MM.1S (cell line): ENCODE measurements around the gene HMGB1.
A peak's percentile ranks its signal among the peaks of the same experiment; 100 is the strongest.
"Not testable (repeated sequence)": the region's sequence is repeated elsewhere in the genome, so short reads cannot be mapped to it uniquely, and the experiment has no call there.

Source experiments
- DNase-seq: peaks from one replicate; pipeline ENCODE4 v3.0.0-alpha.2; 2015
- H2AFZ ChIP-seq: fragments of 300-600 bp; sonication (generic); 2 replicates; pipeline ENCODE4 v1.6.0; 2016; ENCODE audit warnings: antibody characterized with exemption, low read length
- H3F3A ChIP-seq: fragments of 300-600 bp; sonication (generic); 2 replicates; pipeline ENCODE4 v1.6.1; 2016; ENCODE audit warnings: mild to moderate bottlenecking, antibody characterized with exemption, low read length, moderate library complexity, mixed read lengths; ENCODE audit not compliant: insufficient read depth
- H3K27ac ChIP-seq: fragments of 300-600 bp; sonication (generic); 2 replicates; pipeline ENCODE4 v1.5.1; 2016; ENCODE audit warnings: mild to moderate bottlenecking, low read length
- H3K27me3 ChIP-seq: fragments of 300-600 bp; sonication (generic); replicated peaks from 2 replicates; pipeline ENCODE4 v1.6.0; 2016; ENCODE audit warnings: low read length; ENCODE audit not compliant: insufficient read depth
- H3K36me3 ChIP-seq: fragments of 300-600 bp; sonication (generic); replicated peaks from 2 replicates; pipeline ENCODE4 v1.6.1; 2016; ENCODE audit warnings: mild to moderate bottlenecking, low read length, mixed read lengths; ENCODE audit not compliant: insufficient read depth
- H3K4me1 ChIP-seq: fragments of 300-600 bp; sonication (generic); 2 replicates; pipeline ENCODE4 v1.6.1; 2016; ENCODE audit warnings: low read length, mixed read lengths
- H3K4me2 ChIP-seq: fragments of 300-600 bp; sonication (generic); 2 replicates; pipeline ENCODE4 v1.6.0; 2016; ENCODE audit warnings: low read depth, low read length
- H3K4me3 ChIP-seq: fragments of 300-600 bp; sonication (generic); 2 replicates; pipeline ENCODE4 v1.5.1; 2016; ENCODE audit warnings: low read length, mixed read lengths
- H3K79me2 ChIP-seq: fragments of 300-600 bp; sonication (generic); 2 replicates; pipeline ENCODE4 v1.6.1; 2016; ENCODE audit warnings: mixed run types, low read length, mixed read lengths
- H3K9ac ChIP-seq: fragments of 300-600 bp; sonication (generic); 2 replicates; pipeline ENCODE4 v1.6.1; 2016; ENCODE audit warnings: low read length, mixed read lengths
- H3K9me2 ChIP-seq: fragments of 300-600 bp; sonication (generic); replicated peaks from 2 replicates; pipeline ENCODE4 v1.6.1; 2016; ENCODE audit warnings: mild to moderate bottlenecking, low read length, mixed read lengths; ENCODE audit not compliant: insufficient read depth
- H3K9me3 ChIP-seq: fragments of 300-600 bp; sonication (generic); replicated peaks from 2 replicates; pipeline ENCODE4 v1.6.1; 2016; ENCODE audit warnings: mild to moderate bottlenecking, low read length, mixed read lengths; ENCODE audit not compliant: insufficient read depth
- H4K20me1 ChIP-seq: fragments of 300-600 bp; sonication (generic); 2 replicates; pipeline ENCODE4 v1.6.1; 2016; ENCODE audit warnings: mild to moderate bottlenecking, low read length, moderate library complexity, mixed read lengths; ENCODE audit not compliant: insufficient read depth
- EZH2 ChIP-seq: fragments of 300-600 bp; sonication (generic); optimal IDR thresholded peaks from 2 replicates; pipeline ENCODE3; 2017; ENCODE audit warnings: low read depth, mild to moderate bottlenecking, antibody characterized with exemption, low read length, mixed read lengths
- EZH2phosphoT487 ChIP-seq: fragments of 300-600 bp; sonication (generic); IDR thresholded peaks from 2 replicates; pipeline ENCODE4 v1.6.1; 2018; ENCODE audit warnings: antibody characterized with exemption, low read length
- TF ChIP-seq, protein P1 (sequence below): fragments of 300-600 bp; sonication (generic); IDR thresholded peaks from 2 replicates; pipeline ENCODE4 v1.5.1; 2016; ENCODE audit warnings: antibody characterized with exemption, low read length, mixed read lengths

The HMGB1 gene

GRCh38 chr13:30463787-30464495 lies 1.8 kb downstream of the HMGB1 start:
- peak overlapping the region; percentile 79 for H3K9ac ChIP-seq
- H3K79me2 ChIP-seq: peaks cover 24% of the 10 kb centered on the region
- peak overlapping the region; percentile 52 for H3K4me2 ChIP-seq
- H3F3A ChIP-seq: peaks cover 24% of the 10 kb centered on the region
- no peaks in the 10 kb centered on the region for H3K9me2 ChIP-seq
- no peaks in the 10 kb centered on the region for H3K27me3 ChIP-seq
- peak overlapping the region; percentile 85 for H3K27ac ChIP-seq
- peaks cover 7% of the 10 kb centered on the region; the same call in 1 of the 2 replicates for H3K4me1 ChIP-seq
- no peaks in the 10 kb centered on the region for H3K9me3 ChIP-seq
- DNase-seq: peak; percentile 60
- peak overlapping the region; percentile 72 for H3K4me3 ChIP-seq
- H2AFZ ChIP-seq: no peak overlapping the region
- TF ChIP-seq, protein P1, sequence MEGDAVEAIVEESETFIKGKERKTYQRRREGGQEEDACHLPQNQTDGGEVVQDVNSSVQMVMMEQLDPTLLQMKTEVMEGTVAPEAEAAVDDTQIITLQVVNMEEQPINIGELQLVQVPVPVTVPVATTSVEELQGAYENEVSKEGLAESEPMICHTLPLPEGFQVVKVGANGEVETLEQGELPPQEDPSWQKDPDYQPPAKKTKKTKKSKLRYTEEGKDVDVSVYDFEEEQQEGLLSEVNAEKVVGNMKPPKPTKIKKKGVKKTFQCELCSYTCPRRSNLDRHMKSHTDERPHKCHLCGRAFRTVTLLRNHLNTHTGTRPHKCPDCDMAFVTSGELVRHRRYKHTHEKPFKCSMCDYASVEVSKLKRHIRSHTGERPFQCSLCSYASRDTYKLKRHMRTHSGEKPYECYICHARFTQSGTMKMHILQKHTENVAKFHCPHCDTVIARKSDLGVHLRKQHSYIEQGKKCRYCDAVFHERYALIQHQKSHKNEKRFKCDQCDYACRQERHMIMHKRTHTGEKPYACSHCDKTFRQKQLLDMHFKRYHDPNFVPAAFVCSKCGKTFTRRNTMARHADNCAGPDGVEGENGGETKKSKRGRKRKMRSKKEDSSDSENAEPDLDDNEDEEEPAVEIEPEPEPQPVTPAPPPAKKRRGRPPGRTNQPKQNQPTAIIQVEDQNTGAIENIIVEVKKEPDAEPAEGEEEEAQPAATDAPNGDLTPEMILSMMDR: no peak
- TF ChIP-seq EZH2phosphoT487: no peak
- TF ChIP-seq EZH2: no peak
- no peaks in the 10 kb centered on the region for H4K20me1 ChIP-seq
- H3K36me3 ChIP-seq: peaks cover 3% of the 10 kb centered on the region; the same call in 1 of the 2 replicates

GRCh38 chr13:30461279-30462066 lies 4.3 kb downstream of the HMGB1 start:
- not testable (repeated sequence) for H4K20me1 ChIP-seq, DNase-seq, H3K4me3 ChIP-seq, H3K27ac ChIP-seq, H3K4me1 ChIP-seq, H3K9me2 ChIP-seq, H3K4me2 ChIP-seq, H3K9ac ChIP-seq, H3K36me3 ChIP-seq, H3K27me3 ChIP-seq, H3K9me3 ChIP-seq, H2AFZ ChIP-seq
- TF ChIP-seq, protein P1: peak; percentile 30
- H3F3A ChIP-seq: peaks cover 19% of the 10 kb centered on the region
- peaks cover 24% of the 10 kb centered on the region for H3K79me2 ChIP-seq

DNA sequence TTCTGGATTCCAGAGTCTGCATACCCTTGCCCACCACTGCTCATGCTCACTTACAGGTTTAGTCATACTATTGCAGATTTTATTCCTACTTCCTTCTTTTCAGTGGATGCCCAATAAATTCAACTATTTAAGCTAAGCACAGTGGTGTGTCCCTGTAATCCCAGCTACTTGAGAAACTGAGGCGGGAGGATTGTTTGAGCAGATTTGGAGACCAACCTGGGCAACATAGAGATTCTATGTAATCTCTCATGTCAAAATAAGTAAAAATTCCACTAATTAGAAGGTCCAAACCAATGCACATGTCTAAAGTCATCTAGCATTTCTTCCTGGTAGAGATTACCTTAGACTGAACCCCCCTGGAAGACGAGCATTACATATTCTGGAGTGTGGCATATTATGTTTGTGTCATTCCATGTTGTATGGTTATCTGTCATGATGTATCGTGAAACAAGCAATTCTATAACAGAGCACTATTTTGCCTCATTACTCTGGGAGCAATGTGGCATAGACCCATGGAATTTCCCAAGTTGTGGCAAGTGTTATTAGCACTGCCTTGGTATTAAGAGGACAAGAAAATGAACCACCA lies 8.3 kb downstream of the HMGB1 start:
- TF ChIP-seq EZH2: no peak
- TF ChIP-seq EZH2phosphoT487: no peak
- TF ChIP-seq, protein P1: no peak
- peaks cover 3% of the 10 kb centered on the region; the same call in 1 of the 2 replicates for H3K36me3 ChIP-seq
- no peak for DNase-seq
- H3K9ac ChIP-seq: no peak overlapping the region
- H3K27me3 ChIP-seq: no peaks in the 10 kb centered on the region
- no peaks in the 10 kb centered on the region for H3K4me1 ChIP-seq
- peaks cover 7% of the 10 kb centered on the region; the same call in 1 of the 2 replicates for H3F3A ChIP-seq
- no peak overlapping the region for H3K27ac ChIP-seq
- H3K9me2 ChIP-seq: no peaks in the 10 kb centered on the region
- no peak overlapping the region for H3K4me2 ChIP-seq
- peaks cover 5% of the 10 kb centered on the region; the same call in 1 of the 2 replicates for H3K79me2 ChIP-seq
- no peaks in the 10 kb centered on the region for H3K9me3 ChIP-seq
- H4K20me1 ChIP-seq: no peaks in the 10 kb centered on the region
- H2AFZ ChIP-seq: no peak overlapping the region
- H3K4me3 ChIP-seq: no peak overlapping the region
